Stimulated activated CD8-positive, alpha-beta memory T cell treated with anti-CD3 and anti-CD28 coated beads, Interleukin-7, amount 100 ng/mL, for 4 hours (primary cell): ENCODE results near the gene DUOXA1.

Source experiments
- DNase-seq, 2 donors: peaks; one replicate each; pipeline ENCODE4 v3.0.0-alpha.2; 2020; ENCODE audit warnings: low read depth in 2 of 2

Gene DUOXA1, protein sequence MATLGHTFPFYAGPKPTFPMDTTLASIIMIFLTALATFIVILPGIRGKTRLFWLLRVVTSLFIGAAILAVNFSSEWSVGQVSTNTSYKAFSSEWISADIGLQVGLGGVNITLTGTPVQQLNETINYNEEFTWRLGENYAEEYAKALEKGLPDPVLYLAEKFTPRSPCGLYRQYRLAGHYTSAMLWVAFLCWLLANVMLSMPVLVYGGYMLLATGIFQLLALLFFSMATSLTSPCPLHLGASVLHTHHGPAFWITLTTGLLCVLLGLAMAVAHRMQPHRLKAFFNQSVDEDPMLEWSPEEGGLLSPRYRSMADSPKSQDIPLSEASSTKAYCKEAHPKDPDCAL

DNA sequence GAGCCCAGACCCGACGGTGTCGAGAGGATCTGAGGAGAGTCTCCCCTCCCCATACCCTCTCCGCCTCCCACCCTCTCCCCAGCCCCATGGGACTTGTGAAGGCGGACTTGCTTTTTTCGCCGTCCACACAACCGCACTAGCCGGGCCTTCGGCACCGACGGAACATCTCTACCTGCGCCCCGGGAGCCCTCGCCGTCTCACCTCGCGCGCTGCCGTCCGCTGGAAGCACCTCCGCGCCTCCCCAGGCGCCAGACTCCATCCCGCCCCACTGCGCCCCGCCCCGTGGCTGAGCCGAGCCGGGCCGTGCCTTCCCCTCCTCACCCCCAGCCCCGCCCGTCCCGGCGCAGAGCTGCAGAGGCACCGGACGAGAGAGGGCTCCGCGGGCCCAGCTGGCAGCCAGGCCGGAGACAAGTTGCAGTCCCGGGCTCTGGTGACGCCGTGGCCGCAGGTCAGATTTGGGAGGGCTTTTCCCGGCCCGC, at the start of gene DUOXA1, which contains the start of gene DUOX1:
Gene DUOXA1, minus strand, starts transcription at position 229 of the 479 bp plus-strand sequence. CDS start 6,865 bp downstream, outside the sequence.
Gene DUOX1, plus strand, starts transcription at position 344 of the 479 bp plus-strand sequence. CDS start 1,973 bp downstream, outside the sequence.
- DNase-seq: peak in 1 of 2 donors; percentile 14

DNA sequence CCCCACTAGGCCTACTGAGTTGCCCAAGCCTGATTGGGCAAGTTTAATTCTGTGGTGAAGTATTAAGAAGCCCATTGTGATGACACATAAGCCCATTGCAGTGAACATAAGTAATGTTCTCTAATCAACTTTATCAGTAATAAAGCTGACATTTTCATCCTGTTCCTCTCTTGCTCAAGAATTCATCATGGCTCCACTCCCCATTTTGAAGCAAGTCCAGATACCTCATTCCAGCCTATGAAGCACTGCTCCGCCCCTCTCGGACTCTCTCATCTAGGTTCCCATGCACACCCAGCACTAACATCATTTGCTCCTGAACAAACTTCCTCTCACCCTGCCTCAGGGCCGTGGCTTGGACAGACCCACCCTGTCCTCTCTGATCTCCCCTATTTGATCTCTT, 47.6 kb upstream of the DUOXA1 start:
- no peak for DNase-seq

DNA sequence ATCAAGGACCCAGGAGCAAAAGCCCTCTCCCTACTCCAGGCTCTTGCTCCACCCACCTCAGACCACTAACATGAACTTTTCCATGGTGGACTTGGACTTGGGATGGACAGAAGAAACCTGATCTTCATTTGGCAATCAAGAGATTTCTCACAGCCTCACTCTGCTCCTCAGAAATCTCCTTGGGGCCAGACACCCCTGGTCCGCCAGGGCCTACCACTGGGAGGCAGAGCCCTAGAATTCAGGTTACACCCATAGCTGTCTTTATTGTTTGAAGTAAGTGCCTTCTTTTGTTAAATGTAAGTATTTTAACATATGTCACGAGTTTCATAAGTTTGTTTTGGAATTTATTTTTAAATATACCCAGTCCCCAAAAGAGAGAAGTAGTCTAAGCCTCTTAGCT, 44.9 kb upstream of the DUOXA1 start:
- no peak for DNase-seq

DNA sequence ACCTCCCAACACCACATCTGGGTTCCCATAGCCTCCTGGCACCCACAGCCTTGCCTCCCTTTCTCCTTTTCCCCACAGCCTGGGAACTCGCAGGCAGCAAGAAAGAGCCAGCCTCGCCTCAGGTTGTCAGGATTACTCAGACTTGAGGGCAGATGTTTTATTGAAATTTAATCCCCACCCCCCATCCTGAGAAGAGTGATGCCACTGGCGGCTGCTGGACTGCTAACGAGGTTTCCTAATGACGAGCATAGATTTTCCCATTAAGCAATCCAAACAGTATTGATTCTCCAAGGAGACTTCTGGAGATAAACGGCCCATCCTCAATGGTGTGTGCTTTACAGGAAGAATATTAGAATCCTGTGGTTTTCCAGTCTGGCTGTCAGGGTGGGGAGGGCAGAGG, 44.4 kb upstream of the DUOXA1 start:
- no peak for DNase-seq

DNA sequence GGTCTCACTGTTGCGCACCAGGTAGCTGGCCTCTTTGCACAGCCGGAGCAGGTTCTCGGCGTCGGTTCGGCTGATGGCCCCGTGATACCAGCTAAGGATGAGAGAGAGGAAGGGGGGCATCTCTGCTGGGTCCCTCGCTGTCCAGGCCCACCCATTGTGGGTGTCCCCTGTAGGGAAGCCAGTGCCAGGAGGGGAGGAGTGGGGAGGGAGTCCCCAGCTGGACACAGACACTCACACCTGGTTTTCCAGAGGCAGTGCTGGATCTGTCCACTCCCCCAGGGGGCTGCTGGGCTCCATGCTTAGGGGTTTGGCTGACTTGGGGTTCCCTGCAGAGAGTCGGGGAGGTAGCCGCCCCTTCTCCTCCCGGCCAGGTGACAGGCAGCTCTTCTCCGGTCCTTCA, 42.2 kb upstream of the DUOXA1 start:
- DNase-seq: no peak

DNA sequence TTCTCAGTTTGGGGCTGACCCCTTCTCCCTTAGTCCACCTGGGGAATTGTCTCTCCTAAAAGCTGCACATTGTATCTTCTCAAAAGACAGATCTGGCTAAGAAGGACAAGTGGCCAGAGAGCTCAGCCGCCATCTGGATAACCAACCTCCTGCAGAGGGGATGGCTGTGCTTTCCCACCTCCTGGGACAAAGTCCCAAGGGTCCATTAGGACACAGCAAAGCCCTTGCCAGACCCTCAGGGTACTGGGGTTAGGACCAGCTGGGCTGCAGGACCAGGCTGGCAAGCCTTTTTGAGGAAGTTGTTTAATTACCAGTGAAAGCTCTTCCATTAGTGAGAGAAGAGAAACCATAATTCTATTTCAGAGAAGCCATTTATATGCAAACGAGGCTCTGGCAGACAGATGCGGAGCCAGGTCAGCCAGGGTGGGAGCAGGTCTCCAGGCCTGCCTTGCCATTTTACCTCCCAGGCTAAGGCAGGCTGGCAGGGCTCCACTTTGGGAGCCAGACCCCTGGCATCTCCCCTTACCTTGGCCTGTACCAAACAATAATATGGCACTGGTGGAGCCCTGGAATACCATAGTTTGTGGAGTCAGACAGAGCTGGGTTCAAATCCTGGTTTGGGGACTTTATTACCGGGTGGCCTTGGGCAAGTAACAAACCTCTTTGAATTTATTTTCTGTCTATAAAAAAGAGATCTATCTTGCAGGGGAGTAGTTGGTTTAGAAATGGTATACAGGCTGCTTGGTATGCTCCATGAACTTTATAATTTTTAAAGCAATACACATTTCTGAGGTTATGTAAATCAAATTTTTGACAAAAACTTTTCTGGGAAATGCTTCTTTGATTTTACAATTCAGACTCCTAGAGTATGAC, 40.2 kb upstream of the DUOXA1 start:
- no peak for DNase-seq

DNA sequence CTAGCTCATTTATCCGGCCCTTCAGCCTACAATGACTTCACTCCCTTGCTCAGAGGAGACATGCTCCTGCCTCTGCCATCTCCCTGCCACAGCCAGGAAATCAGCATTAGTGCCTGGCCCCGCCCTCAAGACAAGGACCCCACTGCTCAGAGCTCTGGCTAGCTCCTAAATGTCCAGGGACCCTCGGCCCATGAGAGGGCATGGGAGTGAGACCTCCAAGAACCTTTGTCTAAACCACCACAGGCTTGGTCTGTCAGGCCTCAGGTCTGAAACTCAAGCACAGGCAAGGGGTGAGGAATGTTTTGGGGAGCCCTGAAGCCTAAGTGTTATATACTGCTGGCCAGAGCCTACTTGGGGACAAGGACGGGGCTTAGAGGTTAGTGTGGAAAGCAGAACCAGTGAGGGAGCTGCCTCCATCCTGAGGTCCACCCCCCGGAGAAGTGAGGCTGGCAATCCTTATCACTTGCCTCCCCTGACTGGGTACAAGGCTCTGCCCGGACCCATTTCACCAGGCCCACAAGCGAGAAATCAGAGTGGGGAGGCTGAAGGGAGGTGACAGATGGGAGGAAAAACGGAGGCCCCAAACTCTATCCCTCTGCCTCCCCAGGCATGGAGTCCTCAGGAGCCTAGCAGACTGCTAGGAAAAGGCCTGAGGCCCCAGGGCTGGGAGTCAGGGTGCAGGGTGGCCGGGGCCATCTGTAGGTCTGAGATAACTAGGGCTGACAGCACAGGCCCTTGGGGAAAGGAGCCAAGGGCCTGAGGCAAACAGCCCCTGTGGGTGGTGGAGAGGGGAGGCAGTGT, 39.3 kb upstream of the DUOXA1 start:
- DNase-seq: no peak

DNA sequence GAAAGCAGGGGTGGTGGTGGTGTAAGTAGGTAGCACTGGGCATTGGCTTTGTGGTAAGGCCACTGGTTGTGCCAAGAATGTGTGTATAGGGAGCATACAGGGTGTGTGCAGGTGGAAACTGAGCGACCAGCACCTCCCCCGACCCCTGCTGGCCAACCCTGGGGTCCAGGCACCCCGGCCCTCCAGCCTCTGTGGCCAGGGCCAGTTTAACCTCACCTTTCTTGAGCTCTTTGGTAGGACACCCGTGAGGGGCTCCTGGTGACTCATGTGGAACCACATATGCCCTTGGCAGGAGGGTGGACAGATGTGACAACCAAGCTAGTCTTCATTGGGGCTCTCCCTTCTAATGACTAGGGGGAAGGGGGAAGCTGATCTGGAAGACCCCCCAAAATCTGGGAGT, 38.6 kb upstream of the DUOXA1 start:
- DNase-seq: no peak

DNA sequence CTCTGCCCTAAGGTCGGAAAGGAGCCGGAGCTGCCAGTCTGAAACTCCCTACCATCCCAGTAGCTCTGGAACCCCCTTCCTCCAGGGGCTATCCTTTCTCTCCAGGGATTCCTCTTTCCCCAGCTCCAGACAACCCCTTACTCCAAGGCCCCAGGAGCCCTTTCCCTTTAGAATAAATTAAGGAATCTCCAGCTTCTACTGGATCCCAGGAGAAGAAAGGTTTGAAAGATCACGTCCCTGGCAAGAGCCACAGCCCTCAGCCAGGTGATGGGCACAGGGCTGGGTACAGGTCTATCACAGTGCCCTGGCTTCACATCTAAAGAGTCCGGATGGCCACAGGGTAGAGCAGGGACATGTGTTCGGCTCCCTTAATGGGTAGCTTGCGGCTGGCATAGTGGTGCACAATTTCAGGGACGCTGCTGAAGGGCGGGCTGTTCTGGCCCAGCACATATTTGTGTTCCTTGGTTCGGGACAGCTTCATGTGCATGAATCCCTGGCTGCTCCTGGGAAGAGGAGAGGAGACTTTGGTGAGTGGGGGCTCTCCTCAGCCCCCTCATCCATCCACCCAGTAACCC, 38.0 kb upstream of the DUOXA1 start:
- DNase-seq: no peak

DNA sequence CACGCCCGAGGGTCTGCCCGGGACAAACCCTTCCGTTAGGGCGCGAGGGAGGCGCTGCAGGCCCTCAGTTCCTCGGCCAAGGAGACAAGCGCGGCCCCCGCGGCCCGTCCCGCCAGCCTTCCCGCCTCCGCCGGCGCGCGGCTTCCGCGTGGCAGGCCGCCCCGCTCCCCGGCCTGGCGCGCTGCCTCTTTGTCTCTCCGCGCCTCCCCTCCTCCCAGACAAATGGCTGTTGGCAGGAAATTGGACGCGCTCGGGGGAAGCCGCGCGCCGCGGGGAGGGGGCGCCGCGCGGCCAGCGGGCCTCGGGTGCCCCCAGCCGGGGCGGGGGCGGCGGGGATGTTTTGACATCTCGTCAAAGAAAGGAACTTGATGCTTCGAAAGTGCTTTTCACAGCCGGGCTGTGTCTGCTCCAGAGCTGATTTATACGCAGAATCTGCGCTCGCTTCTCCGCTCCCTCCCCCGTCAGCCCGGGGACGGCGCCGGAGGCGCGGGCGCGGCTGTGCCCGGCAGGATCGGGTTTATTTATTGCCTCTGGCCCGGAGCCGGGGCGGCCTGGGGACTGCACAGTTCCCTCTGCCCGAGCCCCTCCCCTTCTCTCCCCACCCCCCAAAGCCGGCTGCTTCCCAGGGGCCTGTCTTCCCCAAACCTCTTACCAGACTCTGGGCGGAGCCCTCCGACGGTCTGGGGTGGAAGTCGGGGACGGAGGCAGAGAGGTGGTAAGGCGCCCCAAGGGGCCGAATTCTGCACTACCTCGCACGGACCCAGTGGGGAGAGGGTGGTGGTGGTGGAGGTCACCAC, 37.4 kb upstream of the DUOXA1 start:
- DNase-seq: peak; percentile 62 to 71

DNA sequence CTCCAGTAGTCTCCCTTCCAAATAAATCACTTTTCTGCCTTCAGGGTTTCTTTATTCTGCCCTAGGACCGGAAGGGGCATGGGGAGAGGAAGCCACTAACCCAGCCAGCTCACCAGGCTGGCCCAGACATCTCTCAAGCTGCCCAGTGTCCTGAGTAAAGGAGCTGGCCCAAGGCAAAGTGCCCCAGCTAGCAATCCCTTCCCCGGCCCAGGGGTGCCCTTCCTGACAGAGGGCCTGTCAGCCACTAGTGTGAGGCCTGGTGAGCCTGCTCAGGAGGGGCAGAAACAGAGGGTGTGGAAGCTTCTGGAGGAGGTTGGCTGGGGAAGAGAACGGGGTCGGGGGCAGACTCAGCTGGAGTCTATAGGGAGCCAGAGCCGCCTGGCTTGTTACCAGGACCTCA, 35.9 kb upstream of the DUOXA1 start:
- DNase-seq: no peak

DNA sequence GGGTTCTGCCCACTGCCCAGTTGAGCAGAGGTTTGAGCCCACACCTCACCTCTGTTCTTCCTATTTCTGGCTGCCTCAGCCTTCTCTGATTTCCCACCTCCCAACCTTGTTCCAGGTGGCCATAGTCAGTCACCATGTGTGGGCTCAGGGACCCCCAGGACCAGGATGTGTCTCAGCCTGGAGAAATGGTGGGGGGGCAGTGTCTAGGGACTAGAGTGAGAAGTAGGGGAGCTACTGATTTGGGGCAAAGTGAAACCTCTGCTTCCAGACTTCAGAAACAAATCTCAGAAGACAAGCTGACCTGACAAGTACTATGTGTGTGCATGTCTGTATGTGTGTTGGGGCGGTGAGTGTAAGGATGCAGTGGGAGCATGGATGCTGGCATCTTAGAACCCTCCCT, 35.2 kb upstream of the DUOXA1 start:
- no peak for DNase-seq

DNA sequence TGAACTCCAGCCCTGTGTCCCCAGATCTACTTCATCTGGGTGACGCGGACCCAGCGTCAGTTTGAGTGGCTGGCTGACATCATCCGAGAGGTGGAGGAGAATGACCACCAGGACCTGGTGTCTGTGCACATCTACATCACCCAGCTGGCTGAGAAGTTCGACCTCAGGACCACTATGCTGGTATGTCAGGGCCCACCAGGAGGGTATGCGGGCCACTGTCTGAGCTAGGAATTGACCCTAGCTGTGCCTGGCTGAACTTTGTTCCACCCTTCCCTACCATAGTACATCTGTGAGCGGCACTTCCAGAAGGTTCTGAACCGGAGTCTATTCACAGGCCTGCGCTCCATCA, 33.8 kb upstream of the DUOXA1 start:
- DNase-seq: no peak

DNA sequence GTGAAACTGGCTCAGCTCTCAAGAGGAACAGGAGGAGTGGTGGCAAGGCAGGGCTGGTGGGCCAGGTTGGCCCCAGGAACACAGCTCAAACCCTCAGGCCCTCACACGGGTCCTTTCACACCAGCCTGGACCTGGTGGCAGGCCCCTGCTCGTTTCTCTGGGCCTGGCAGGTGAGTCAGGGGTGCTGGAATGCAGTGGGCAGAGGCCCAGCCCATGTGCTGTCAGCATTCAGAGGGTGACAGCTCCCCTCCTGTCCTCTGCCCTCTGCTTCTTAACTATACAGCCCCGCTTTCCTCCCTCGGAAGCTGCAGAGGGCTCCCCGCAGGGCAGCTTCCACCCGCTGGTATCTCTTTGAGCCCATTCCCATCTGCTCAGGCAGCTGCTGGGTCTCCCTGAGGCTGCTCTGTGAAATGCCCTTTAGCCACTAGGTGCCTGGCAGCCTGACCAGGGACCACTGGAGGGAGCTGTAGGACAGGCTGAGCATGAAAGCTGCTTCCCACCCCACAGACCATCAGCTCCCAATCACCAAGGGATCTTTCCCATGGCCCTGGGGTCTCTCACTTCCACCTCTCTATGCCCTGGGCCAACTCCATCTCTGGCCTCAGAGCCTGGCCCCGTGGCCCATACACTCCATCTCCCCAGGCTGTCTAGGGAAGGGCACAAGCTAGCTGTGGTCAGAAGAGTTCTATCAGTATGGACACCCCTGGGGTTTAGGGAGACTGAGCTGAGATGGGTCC, 33.3 kb upstream of the DUOXA1 start:
- DNase-seq: peak; percentile 38 to 42

DNA sequence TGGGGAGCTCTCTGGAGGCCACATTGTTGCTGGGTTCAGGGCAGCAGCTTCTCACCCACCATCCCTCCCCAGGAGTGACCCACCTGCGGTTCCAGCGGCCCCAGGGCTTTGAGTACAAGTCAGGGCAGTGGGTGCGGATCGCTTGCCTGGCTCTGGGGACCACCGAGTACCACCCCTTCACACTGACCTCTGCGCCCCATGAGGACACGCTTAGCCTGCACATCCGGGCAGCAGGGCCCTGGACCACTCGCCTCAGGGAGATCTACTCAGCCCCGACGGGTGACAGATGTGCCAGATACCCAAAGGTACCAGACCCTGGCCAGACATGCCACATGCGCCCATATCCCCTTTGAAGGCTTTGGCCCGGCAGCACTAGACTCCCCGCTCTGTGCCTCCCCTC, 32.0 kb upstream of the DUOXA1 start:
- no peak for DNase-seq

DNA sequence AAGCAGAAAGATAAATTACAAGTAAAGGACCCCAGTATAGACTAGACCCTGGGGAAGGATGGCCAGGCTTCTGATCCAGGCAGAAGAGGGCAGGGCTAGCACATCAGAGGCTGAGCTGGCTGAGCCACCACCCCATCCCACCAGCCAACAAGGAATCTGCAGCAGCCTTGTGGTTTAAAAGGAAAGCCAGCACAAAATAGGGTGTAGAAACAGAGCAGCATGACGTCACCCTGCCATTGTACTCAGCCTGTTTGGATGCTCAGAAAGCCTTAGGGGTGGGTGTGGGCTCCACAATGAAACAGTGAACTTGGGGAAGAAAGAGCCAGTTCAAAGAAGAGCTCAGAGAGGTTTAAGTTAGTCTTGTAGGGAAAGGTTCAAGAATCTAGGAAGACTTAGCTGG, 28.3 kb upstream of the DUOXA1 start:
- DNase-seq: no peak

DNA sequence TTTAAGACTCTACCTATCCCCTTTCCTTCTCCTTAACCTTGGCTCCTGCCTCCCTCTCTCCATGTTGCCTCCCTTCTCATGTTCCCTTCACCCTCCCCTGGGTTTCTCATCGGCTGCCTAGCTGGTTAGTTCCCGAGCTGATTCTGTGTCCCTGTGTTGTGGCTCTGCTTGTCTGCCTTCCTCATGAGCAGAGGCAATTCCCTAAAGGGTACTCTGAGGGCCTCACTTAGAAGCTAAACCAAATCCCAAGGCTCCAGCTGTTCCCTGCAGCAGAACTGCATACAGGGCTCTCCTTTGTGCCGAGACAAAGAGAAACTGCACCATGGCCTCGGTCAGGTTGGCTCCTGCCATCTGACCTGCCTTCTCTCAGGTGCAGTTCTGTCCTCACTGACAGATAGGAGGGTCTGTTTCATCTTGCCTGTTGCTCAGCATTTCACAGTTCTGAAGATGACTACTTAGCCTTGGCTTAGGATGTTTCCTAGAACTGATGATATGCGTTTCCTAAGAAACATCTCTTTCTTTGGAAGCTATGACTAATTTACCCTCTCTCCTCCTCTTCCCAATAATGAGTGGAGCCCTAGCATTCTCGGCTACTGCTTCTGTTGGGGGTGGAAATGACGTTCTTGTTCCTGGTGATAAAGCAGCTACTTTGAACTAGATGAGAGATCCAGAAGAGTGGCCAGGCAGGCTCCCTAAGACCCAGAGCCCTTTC, 27.2 kb upstream of the DUOXA1 start:
- DNase-seq: no peak

DNA sequence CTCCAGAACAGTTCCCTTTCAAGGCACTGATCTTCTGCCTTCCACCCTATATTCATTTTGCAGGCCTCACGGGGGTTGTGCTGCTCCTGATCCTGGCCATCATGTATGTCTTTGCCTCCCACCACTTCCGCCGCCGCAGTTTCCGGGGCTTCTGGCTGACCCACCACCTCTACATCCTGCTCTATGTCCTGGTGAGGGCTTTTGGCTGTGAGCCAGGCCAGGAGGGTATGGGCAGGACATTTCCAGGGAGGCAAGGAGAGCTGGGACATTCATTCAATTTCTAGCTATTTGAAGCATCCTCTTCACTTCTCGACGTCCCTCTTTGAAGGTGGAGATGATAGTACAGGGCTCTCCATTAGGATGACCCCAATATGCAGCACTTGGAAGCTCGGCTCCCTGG, 26.1 kb upstream of the DUOXA1 start:
- DNase-seq: no peak

DNA sequence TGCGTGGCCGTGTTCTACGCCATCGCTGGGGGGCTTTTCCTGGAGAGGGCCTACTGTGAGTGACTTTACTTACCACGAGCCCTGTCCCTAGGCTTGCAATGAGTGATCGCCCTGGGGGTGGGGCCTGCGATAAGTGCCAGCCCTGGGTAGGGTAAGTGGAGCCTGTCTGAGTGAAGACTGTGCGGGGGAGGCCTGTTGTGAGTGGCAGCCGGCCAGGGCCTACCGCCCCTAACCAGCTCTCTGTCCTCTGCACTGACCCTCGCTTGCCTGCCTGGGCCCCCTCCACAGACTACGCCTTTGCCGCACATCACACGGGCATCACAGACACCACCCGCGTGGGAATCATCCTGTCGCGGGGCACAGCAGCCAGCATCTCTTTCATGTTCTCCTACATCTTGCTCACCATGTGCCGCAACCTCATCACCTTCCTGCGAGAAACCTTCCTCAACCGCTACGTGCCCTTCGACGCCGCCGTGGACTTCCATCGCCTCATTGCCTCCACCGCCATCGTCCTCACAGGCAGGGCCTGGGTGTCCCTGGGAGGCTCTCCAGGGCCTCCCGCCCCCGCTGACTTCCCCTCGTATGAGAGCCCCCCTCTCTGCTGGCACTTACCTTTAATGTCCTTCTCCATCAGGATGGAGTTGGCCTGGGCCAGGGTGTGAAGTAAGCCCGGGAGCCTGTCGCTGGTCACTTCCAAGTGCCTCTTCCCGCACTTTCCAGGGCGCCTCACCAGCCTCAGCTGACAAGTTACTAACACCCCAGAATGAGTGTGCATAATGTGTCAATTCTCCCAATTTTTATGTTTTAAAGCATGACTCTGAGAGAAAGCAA, 22.5 kb upstream of the DUOXA1 start:
- no peak for DNase-seq
